Activated CD4-positive, alpha-beta T cell treated with anti-CD3 and anti-CD28 coated beads, Interleukin-2, amount 50 U/mL, for 24 hours (primary cell): ENCODE measurements around the gene MRPS14.
A peak's percentile ranks its signal among the peaks of the same experiment; 100 is the strongest.
"Not testable (repeated sequence)": the region's sequence is repeated elsewhere in the genome, so short reads cannot be mapped to it uniquely, and the experiment has no call there.

ENCODE experiments used
- DNase-seq, 2 donors: peaks; one replicate each; pipeline ENCODE4 v3.0.0-alpha.2; 2020; ENCODE audit warnings: low read depth in 1 of 2, low spot score in 1 of 2

MRPS14 gene

GRCh38 chr1:175023922-175024242, 657 bp upstream of the MRPS14 start:
- DNase-seq, result not testable (repeated sequence)

- no peak for DNase-seq
These were observed 3.7 kb downstream of the MRPS14 start for GRCh38 chr1:175019524-175019923.

- DNase-seq, result no peak
These were observed 8.0 kb downstream of the MRPS14 start for GRCh38 chr1:175015243-175015642.

GRCh38 chr1:175013445-175013844, 9.8 kb downstream of the MRPS14 start:
- no peak for DNase-seq

GRCh38 chr1:175009532-175009931, 13.7 kb downstream of the MRPS14 start:
- DNase-seq, result no peak

GRCh38 chr1:175005085-175005783, 18.0 kb downstream of the MRPS14 start:
- DNase-seq, result no peak

- no peak for DNase-seq
These were observed 19.7 kb downstream of the MRPS14 start for GRCh38 chr1:175003521-175003920.

GRCh38 chr1:175002910-175003517, 20.2 kb downstream of the MRPS14 start:
- DNase-seq, result no peak

- DNase-seq, result peak in 1 of 2 donors; percentile 20
These were observed 22.5 kb downstream of the MRPS14 start for GRCh38 chr1:175000697-175001187.

GRCh38 chr1:174999936-175000696, 23.1 kb downstream of the MRPS14 start, which contains the start of gene CACYBP:
TSS of gene CACYBP (plus strand) at chr1:174999947. CDS start at chr1:175000181, 234 bp downstream.
- DNase-seq, result peak; percentile 16 to 26

- peak; percentile 94 to 97 for DNase-seq
These were observed 23.8 kb downstream of the MRPS14 start for GRCh38 chr1:174999216-174999935.

GRCh38 chr1:174998569-174999215, 24.5 kb downstream of the MRPS14 start:
- DNase-seq, result peak in 1 of 2 donors; percentile 41

GRCh38 chr1:174997041-174997440, 26.2 kb downstream of the MRPS14 start:
- DNase-seq, result no peak

GRCh38 chr1:174996476-174996875, 26.7 kb downstream of the MRPS14 start:
- DNase-seq, result no peak

- no peak for DNase-seq
These were observed 27.3 kb downstream of the MRPS14 start for GRCh38 chr1:174995916-174996315.

GRCh38 chr1:174995121-174995520, 28.1 kb downstream of the MRPS14 start:
- no peak for DNase-seq

- DNase-seq, result no peak
These were observed 31.8 kb downstream of the MRPS14 start for GRCh38 chr1:174991473-174991872.

- no peak for DNase-seq
These were observed 32.7 kb downstream of the MRPS14 start for GRCh38 chr1:174990382-174990999.

GRCh38 chr1:174989536-174990220, 33.5 kb downstream of the MRPS14 start:
- no peak for DNase-seq

GRCh38 chr1:174988986-174989385, 34.2 kb downstream of the MRPS14 start:
- no peak for DNase-seq
